ENCODE data around the gene FAM89B.

Gene FAM89B

GRCh38 chr11:65575568-65576231 lies 3.4 kb downstream of the FAM89B start, which contains the start of gene EHBP1L1:
EHBP1L1 (plus strand) TSS chr11:65576053; CDS start chr11:65576303, 250 bp downstream.
- peak; percentile 86 for DNase-seq

GRCh38 chr11:65576232-65576866 lies 4.0 kb downstream of the FAM89B start:
- no peak for DNase-seq

- peak; percentile 84 for DNase-seq
Measured at GRCh38 chr11:65576867-65577755, 4.8 kb downstream of the FAM89B start.

DNA sequence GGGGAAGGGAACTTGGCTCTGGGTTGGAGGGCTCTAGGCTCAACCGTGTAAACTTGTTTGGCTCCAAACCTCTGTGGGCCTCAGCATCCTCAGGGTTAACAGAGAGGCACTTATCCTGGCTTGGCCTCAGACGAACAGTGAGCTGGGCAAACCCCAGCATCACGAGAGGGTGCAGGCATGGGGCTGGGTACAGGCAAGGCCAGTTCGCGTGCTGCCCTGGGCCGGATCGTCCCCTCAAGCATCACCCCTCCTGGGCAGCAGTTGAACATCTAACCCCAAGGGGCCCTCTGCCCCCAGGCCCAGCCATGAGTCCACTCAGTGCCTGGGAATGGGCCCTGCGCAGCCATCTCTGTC lies 5.4 kb downstream of the FAM89B start:
- DNase-seq = no peak

- DNase-seq = no peak
Measured at GRCh38 chr11:65578134-65578533, 5.8 kb downstream of the FAM89B start.

DNA sequence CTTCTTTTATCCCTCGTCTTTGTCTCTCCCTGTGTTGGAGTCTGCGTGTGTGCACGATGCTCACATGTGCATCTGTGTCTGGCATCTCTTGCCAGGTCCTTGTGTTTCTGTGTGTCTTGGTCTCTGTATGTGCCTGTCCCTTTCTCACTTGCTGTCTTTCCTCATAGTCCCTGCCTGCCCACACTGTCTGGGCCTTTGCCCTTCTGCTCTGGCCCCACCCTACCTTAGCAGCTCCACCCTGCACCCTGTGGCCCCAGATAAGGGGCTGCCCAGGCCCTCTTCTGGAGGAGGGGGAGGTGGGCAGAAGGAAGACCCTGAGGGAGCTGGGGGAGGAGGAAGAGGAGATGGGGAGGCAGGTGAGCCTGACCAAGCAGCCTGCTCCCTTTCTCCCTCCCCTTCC lies 6.3 kb downstream of the FAM89B start:
- no peak for DNase-seq

DNA sequence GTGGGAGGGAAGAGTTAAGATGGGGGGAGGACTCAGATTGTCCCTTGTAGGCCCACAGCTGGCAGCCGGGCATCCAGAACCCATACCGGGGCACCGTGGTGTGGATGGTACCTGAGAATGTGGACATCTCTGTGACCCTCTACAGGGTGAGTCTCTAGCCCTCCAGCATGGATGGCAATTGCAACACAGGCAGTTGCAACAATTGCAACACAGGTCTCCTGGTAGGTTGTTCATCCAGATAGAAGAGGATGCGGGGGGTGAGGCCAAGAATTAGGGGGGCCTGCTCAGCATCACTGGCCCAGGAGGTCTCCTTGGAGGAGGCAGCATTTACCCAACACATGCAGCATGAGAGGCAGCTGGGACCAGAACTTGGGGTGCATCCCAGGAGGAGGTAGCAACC lies 7.0 kb downstream of the FAM89B start:
- DNase-seq = no peak

GRCh38 chr11:65580031-65580692 lies 7.8 kb downstream of the FAM89B start:
- no peak for DNase-seq

GRCh38 chr11:65580756-65581155 lies 8.4 kb downstream of the FAM89B start:
- DNase-seq = no peak

- no peak for DNase-seq
Measured at GRCh38 chr11:65581928-65582327, 9.6 kb downstream of the FAM89B start.

DNA sequence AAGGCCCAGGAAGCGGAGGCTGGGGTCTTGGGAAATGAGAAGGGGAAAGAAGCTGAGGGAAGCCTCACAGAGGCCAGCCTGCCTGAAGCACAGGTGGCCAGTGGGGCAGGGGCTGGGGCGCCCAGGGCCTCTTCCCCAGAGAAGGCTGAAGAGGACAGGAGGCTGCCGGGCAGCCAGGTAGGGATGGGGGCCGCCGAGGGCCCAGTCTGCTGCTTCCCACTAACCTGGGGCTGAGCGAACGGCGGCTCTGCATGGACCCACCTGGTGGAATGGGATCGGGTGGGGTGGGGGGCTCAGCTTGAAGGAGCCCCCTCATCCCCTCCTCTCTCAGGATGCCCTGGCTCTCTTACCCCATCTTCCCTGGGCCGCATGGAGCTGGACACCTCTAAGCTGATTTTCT lies 11.3 kb downstream of the FAM89B start:
- no peak for DNase-seq

DNA sequence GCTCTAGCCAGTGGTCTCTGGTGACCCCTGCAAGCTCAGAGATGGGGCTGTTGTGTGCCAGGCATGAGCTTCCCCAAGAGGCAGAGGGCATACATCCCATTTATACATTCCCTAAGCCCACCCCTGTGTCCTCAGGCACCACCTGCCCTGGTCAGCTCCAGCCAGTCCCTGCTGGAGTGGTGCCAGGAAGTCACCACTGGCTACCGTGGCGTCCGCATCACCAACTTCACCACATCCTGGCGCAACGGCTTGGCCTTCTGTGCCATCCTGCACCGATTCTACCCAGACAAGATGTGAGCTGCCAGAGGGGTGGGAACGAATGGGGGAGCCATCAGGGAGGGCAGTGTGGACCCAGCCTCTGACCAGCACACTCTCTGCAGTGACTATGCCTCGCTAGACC lies 11.8 kb downstream of the FAM89B start:
- DNase-seq = no peak

DNA sequence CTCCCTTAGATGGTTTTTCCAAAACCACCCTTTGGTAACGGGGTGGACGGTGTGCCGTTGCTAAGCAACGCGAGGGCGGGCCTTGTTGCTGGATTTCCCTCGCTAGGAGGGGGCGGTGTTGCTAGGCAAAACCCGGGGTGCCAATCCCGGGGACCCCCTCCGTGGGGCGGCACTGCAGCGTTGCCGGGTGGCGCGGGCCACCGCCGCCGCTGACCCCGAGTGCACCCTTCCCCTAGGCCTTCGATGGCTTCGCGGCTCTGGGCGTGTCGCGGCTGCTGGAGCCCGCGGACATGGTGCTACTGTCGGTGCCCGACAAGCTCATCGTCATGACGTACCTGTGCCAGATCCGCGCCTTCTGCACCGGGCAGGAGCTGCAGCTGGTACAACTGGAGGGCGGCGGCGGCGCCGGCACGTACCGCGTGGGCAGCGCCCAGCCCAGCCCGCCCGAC lies 12.4 kb downstream of the FAM89B start:
- DNase-seq = no peak

DNA sequence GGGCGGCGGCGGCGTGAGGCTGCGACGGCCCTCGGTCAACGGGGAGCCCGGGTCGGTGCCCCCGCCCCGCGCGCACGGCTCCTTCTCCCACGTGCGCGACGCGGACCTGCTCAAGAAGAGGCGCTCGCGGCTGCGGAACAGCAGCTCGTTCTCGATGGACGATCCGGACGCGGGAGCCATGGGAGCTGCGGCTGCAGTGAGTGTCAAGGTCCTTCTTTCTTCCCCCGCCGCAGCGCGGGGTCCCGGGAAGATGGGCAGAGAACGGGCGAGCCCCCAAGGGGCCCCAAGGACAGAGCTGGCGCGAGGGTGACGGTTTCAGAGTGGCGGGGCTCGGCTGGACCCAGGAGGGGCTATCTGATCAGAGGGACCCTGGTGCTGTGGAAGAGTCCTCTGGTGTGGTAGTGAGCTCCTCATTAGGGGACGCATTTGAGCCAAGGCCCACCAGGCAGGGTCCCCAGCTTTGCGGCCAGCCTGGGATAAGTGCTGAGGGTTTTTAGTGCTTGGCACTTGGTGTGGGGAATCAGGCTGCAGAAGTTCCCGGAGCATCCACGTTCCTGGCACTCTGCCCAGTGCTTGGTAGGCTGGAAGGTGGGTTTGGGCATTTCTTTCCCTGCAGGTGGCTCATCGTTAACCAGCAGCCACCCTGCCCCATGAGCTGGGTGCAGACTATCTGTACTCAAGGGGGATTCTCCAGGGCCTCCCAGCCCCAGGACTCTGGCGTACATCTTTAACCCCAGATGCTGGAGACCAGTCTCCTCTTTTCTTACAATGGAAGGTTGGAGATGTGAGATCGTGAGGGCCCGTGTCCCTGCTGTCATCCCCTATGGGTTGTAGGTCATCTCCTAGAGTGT lies 13.3 kb downstream of the FAM89B start:
- DNase-seq = no peak

GRCh38 chr11:65586247-65586630 lies 13.9 kb downstream of the FAM89B start:
- DNase-seq = no peak

DNA sequence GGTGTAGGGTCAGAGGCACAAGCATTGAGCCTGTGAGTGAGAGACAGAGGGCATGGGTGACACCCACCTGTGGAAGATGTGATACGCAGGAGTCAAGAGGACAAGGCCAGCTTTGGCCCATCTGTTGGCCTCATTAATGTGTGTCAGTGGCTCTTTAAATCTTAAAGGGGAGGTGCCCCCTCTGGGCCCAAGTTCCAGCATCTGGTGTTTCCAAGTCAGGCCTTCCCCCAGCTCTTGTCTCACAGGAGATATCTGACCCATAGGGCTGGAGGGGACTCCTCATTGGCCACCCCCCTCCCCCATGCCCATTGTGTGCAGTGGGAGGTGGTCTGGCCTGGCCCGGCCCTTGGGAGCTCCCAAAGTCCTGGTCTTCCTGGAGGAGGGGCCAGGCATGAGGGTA lies 14.3 kb downstream of the FAM89B start:
- no peak for DNase-seq

DNA sequence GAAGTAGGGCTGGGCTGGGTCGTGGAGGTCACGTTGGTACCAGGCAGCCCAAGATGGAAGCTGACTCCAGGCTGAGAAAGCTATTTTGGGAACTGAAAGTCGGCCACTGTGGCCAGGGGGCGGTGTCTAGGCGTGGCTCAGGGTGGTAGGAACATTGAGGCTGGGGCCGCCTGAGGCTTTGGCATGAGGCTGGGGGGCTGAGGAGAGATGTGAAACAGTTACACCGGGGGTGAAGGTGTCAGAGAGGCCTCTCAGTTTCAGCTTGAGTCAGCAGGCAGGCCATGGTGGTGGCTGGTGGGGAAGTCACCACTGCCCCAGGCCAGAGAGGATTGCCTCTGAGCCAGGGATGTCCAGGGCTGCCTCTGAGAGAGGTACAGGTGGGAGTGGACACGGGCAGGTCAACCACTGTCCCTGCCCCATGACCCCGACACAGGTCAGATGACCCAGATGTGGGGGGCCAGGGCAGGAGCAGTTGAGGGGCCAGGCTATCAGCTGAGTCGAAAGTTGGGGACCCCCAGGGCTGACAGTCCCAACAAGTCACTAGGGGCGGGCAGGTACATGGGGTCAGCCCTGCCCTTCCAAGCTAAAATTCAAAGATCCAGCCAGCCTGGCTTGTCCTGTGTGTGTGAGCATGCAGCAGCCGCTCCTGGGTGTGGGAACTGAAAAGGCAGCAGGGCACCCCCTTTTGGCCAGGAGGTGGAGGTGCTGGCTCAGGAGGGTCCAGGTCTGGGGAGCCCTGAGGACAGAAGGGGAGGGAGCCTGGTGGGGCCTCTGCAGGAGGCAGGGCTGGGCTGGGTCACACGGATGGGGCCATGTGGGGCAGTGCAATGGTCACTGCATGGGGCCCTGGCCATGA lies 16.1 kb downstream of the FAM89B start:
- peak; percentile 84 for DNase-seq

GRCh38 chr11:65589444-65590239 lies 17.3 kb downstream of the FAM89B start:
- DNase-seq = peak; percentile 49

- no peak for DNase-seq
Measured at GRCh38 chr11:65590240-65590738, 18.0 kb downstream of the FAM89B start.

All from CD4-positive, alpha-beta T cell treated with Interleukin-15 for 1 hour (primary cell).